ENCODE results near the gene GTF2I.
A peak's percentile ranks its signal among the peaks of the same experiment; 100 is the strongest.
"Not testable (repeated sequence)": the region's sequence is repeated elsewhere in the genome, so short reads cannot be mapped to it uniquely, and the experiment has no call there.

The GTF2I gene

GRCh38 chr7:74656837-74657691, 454 bp upstream of the GTF2I start:
- DNase-seq: peak; percentile 80

- peak; percentile 22 for DNase-seq
These were observed 873 bp downstream of the GTF2I start for GRCh38 chr7:74658178-74659004.

- DNase-seq: not testable (repeated sequence)
These were observed 2.7 kb downstream of the GTF2I start for GRCh38 chr7:74660202-74660601.

GRCh38 chr7:74661836-74662794, 4.6 kb downstream of the GTF2I start:
- DNase-seq: not testable (repeated sequence)

- no peak for DNase-seq
These were observed 7.9 kb downstream of the GTF2I start for GRCh38 chr7:74665296-74665938.

- not testable (repeated sequence) for DNase-seq
These were observed 9.5 kb downstream of the GTF2I start for GRCh38 chr7:74667013-74667412.

- not testable (repeated sequence) for DNase-seq
These were observed 10.0 kb downstream of the GTF2I start for GRCh38 chr7:74667520-74667919.

- no peak for DNase-seq
These were observed 14.1 kb downstream of the GTF2I start for GRCh38 chr7:74671602-74672001.

- DNase-seq: no peak
These were observed 14.9 kb downstream of the GTF2I start for GRCh38 chr7:74672343-74672915.

GRCh38 chr7:74674166-74674565, 16.6 kb downstream of the GTF2I start:
- no peak for DNase-seq

- no peak for DNase-seq
These were observed 25.3 kb downstream of the GTF2I start for GRCh38 chr7:74682829-74683228.

- no peak for DNase-seq
These were observed 26.3 kb downstream of the GTF2I start for GRCh38 chr7:74683799-74684198.

GRCh38 chr7:74684473-74684872, 27.0 kb downstream of the GTF2I start:
- DNase-seq: no peak

GRCh38 chr7:74684921-74685320, 27.4 kb downstream of the GTF2I start:
- DNase-seq: no peak

- no peak for DNase-seq
These were observed 33.0 kb downstream of the GTF2I start for GRCh38 chr7:74690474-74690873.

- DNase-seq: not testable (repeated sequence)
These were observed 46.9 kb downstream of the GTF2I start for GRCh38 chr7:74704419-74704818.

- DNase-seq: no peak
These were observed 49.7 kb downstream of the GTF2I start for GRCh38 chr7:74707238-74707637.

GRCh38 chr7:74708569-74709275, 51.2 kb downstream of the GTF2I start:
- no peak for DNase-seq

- no peak for DNase-seq
These were observed 52.6 kb downstream of the GTF2I start for GRCh38 chr7:74709880-74710671.

- no peak for DNase-seq
These were observed 56.0 kb downstream of the GTF2I start for GRCh38 chr7:74713567-74713966.
